B cell (primary cell): ENCODE results near the gene DGAT2L6. TPM values are rescaled to one million over a fixed set of nuclear protein-coding genes. Genes with fewer than 3 reads are reported as not detected.

Experiments used
- ATAC-seq: fragments of 200-7000 bp; cut with Tn5 transposase; one replicate; pipeline ENCODE4 v1.10.0; 2021; ENCODE audit warnings: low read depth, mild to moderate bottlenecking, moderate number of reproducible peaks, moderate library complexity
- CTCF ChIA-PET: fragments of 350-600 bp; sonication (Branson Sonifier 250); formaldehyde crosslinking; loops from one replicate; lab custom pipeline; 2021; ENCODE audit warnings: antibody characterized with exemption, inconsistent platforms; lab: Charles Lee
- POLR2A ChIA-PET: fragments of 350-600 bp; sonication (Branson Sonifier 250); formaldehyde crosslinking; loops from one replicate; lab custom pipeline; 2021; ENCODE audit warnings: antibody characterized with exemption; lab: Charles Lee
- DNase-seq: peaks from one replicate; pipeline ENCODE4 v3.0.0; 2013
- H2AFZ ChIP-seq: 2 replicates; pipeline ENCODE4 v1.6.1; 2012; ENCODE audit warnings: mild to moderate bottlenecking, low read depth, low read length; ENCODE audit not compliant: insufficient read depth, poor library complexity, severe bottlenecking
- H3K27ac ChIP-seq, 2 donors: 1 replicate in 1 of 2; 2 replicates in 1 of 2; pipeline ENCODE4 v1.5.1; 2012 to 2013; ENCODE audit warnings: low read length in 2 of 2, mild to moderate bottlenecking in 2 of 2, moderate library complexity in 1 of 2
- H3K27me3 ChIP-seq, 4 experiments: fragments of 200-600 bp in 1 of 4; sonication (generic) in 1 of 4; replicated peaks in 1 of 4; 1 replicate in 2 of 4; 2 replicates in 2 of 4; pipeline versions ENCODE4 v1.6.1 to v1.7.0; 2013 to 2016; ENCODE audit warnings: low read length in 3 of 4, mild to moderate bottlenecking in 2 of 4, mixed read lengths in 1 of 4, moderate library complexity in 1 of 4; ENCODE audit not compliant: insufficient read depth in 4 of 4, control insufficient read depth in 3 of 4; ENCODE audit errors: control extremely low read depth in 1 of 4
- H3K36me3 ChIP-seq, 2 experiments: replicated peaks in 1 of 2; 1 replicate in 1 of 2; 2 replicates in 1 of 2; pipeline versions ENCODE4 v1.6.1 to v1.7.1; 2013; ENCODE audit warnings: low read length in 1 of 2; ENCODE audit not compliant: insufficient read depth in 2 of 2, control insufficient read depth in 1 of 2; ENCODE audit errors: control extremely low read depth in 1 of 2, extremely low read depth in 1 of 2
- H3K4me1 ChIP-seq, 2 donors: fragments of 200-600 bp in 1 of 2; sonication (generic) in 1 of 2; 1 replicate in 1 of 2; 2 replicates in 1 of 2; pipeline versions ENCODE4 v1.5.1 to v1.6.1; 2013 to 2017; ENCODE audit warnings: low read length in 2 of 2; ENCODE audit not compliant: control insufficient read depth in 2 of 2, insufficient read depth in 2 of 2
- H3K4me2 ChIP-seq: replicated peaks from 2 replicates; pipeline ENCODE3; 2012; ENCODE audit warnings: mild to moderate bottlenecking, low read depth, low read length; ENCODE audit not compliant: poor library complexity, severe bottlenecking
- H3K4me3 ChIP-seq, 5 experiments: fragments of 200-600 bp in 1 of 5; sonication (generic) in 1 of 5; 1 replicate in 3 of 5; 2 replicates in 2 of 5; pipeline versions ENCODE4 v1.5.1 to v1.7.0; 2011 to 2016; ENCODE audit warnings: low read length in 4 of 5, mild to moderate bottlenecking in 4 of 5, low read depth in 2 of 5, control low read depth in 1 of 5, moderate library complexity in 1 of 5; ENCODE audit not compliant: insufficient read depth in 1 of 5; ENCODE audit errors: control extremely low read depth in 1 of 5, extremely low read depth in 1 of 5
- H3K79me2 ChIP-seq: fragments of 200-600 bp; sonication (generic); one replicate; pipeline ENCODE4 v1.6.0; 2016; ENCODE audit warnings: low read length; ENCODE audit not compliant: control insufficient read depth, insufficient read depth
- H3K9ac ChIP-seq: fragments of 200-600 bp; sonication (generic); 2 replicates; pipeline ENCODE4 v1.6.1; 2017; ENCODE audit warnings: mild to moderate bottlenecking, low read length, moderate library complexity
- H3K9me3 ChIP-seq, 3 donors: one replicate each; pipeline versions ENCODE4 v1.6.1 to v1.7.1; 2013; ENCODE audit warnings: low read length in 2 of 3; ENCODE audit not compliant: control insufficient read depth in 2 of 3, insufficient read depth in 1 of 3; ENCODE audit errors: control extremely low read depth in 1 of 3
- H4K20me1 ChIP-seq: 2 replicates; pipeline ENCODE4 v1.6.0; 2012; ENCODE audit warnings: mild to moderate bottlenecking, low read length; ENCODE audit not compliant: insufficient read depth, control insufficient read depth, poor library complexity, severe bottlenecking
- H3K27ac Mint-ChIP-seq: one replicate; pipeline ENCODE4 v1.8.0; 2021; ENCODE audit warnings: mixed read lengths
- H3K27me3 Mint-ChIP-seq: one replicate; pipeline ENCODE4 v1.8.0; 2021; ENCODE audit warnings: mixed read lengths
- H3K4me1 Mint-ChIP-seq: one replicate; pipeline ENCODE4 v1.8.0; 2021; ENCODE audit warnings: mixed read lengths
- H3K4me3 Mint-ChIP-seq: one replicate; pipeline ENCODE4 v1.8.0; 2021; ENCODE audit warnings: mixed read lengths
- H3K9me3 Mint-ChIP-seq: one replicate; pipeline ENCODE4 v1.8.0; 2022; ENCODE audit warnings: mixed read lengths; ENCODE audit not compliant: insufficient read depth
- EZH2 ChIP-seq: IDR thresholded peaks from 2 replicates; pipeline ENCODE4 v1.6.1; 2012; ENCODE audit warnings: borderline replicate concordance, low read depth, mild to moderate bottlenecking, moderate library complexity, low read length; ENCODE audit not compliant: insufficient read depth, poor library complexity, severe bottlenecking
- WGBS: methylation state at CpG from one replicate; pipeline ENCODE4 v1.1.5; 2013; ENCODE audit warnings: missing lambda C conversion rate; ENCODE audit not compliant: insufficient coverage; 5-methylcytosine and 5-hydroxymethylcytosine counted together
- intact Hi-C: fragments of 100-400 bp; cut with micrococcal nuclease; formaldehyde crosslinking; loops from one replicate; pipeline ENCODE4 v1.10.0; 2022
- polyA plus RNA-seq: library from polyadenylated mRNA; depleted of rRNA; stranded (reverse); fragments of >200 nt; gene quantifications from 2 replicates; pipeline ENCODE4 v1.2.3, GENCODE V29; 2012
- total RNA-seq, 2 donors: library from RNA; stranded (reverse); fragments of 120-200 nt in 1 of 2; gene quantifications; 1 replicate in 1 of 2; 2 replicates in 1 of 2; pipeline versions ENCODE4 v1.2.3 to v1.2.4, GENCODE V29; 2013 to 2022
- TF ChIP-seq, protein P1 (sequence below): fragments of 200-600 bp; IDR thresholded peaks from one replicate; pipeline ENCODE4 v1.8.0; 2022; ENCODE audit warnings: antibody characterized with exemption, mild to moderate bottlenecking

The DGAT2L6 gene
- total and polyA plus RNA-seq, 2 donors (not counting 1 experiment from before 2014, with no cell fraction given): not detected

DNA sequence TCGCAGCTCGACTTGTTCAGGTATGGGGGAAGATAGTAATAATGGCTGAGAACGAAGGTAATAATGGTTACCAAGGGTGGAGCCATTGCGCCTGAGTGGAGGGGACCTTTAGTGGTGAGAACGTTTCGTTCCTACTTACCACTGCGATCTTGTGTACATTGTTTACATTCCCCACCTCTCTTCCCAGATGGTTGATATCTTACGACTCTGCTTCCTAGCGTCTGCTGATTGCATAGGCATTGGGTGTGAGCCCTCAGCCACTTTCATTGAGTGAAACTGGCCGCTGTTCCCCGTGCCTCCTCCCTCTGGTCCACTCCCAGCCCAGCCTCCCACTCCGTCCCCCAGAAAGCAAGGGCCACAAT lies 43.2 kb upstream of the DGAT2L6 start:
- Mint-ChIP-seq H3K27ac (peak overlapping the region; percentile 97), H3K4me1 (peaks cover 27% of the 10 kb centered on the region), H3K27me3 (no peaks in the 10 kb centered on the region), H3K9me3 (no peaks in the 10 kb centered on the region), H3K4me3 (peak overlapping the region; percentile 99)
- peaks cover 16% of the 10 kb centered on the region in 2 donors for H3K4me1 ChIP-seq
- peak overlapping the region; percentile 78 to 95 (median 89) for H3K4me3 ChIP-seq
- H3K9me3 ChIP-seq: no peaks in the 10 kb centered on the region
- peak overlapping the region; percentile 90 to 95 for H3K27ac ChIP-seq
- intact Hi-C loops: loop anchor here (5.0 to 10.0 kb wide), 4 partner anchors 151 to 1401 kb away; partner anchors contain the start of genes OGT, PDZD11, PJA1 and RAB41
- ATAC-seq (peak; percentile 4), DNase-seq (no peak)
- H2AFZ ChIP-seq: peak overlapping the region; percentile 83
- no peak for TF ChIP-seq EZH2
- TF ChIP-seq, protein P1, sequence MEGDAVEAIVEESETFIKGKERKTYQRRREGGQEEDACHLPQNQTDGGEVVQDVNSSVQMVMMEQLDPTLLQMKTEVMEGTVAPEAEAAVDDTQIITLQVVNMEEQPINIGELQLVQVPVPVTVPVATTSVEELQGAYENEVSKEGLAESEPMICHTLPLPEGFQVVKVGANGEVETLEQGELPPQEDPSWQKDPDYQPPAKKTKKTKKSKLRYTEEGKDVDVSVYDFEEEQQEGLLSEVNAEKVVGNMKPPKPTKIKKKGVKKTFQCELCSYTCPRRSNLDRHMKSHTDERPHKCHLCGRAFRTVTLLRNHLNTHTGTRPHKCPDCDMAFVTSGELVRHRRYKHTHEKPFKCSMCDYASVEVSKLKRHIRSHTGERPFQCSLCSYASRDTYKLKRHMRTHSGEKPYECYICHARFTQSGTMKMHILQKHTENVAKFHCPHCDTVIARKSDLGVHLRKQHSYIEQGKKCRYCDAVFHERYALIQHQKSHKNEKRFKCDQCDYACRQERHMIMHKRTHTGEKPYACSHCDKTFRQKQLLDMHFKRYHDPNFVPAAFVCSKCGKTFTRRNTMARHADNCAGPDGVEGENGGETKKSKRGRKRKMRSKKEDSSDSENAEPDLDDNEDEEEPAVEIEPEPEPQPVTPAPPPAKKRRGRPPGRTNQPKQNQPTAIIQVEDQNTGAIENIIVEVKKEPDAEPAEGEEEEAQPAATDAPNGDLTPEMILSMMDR: no peak
- peak overlapping the region; percentile 80 for H3K4me2 ChIP-seq
- ChIA-PET CTCF (interaction anchor here (0.8 to 1.6 kb wide), 8 partner anchors 8 to 1305 kb away, joined by 4 to 9 read pairs (median 4); partner anchors contain the start of genes EFNB1, KIF4A, PDZD11 and PJA1), POLR2A (interaction anchor here (0.6 to 1.1 kb wide), 3 partner anchors 74 to 1305 kb away, joined by 3 to 4 read pairs (median 3); partner anchors contain the start of gene EFNB1)
- no peaks in the 10 kb centered on the region for H3K27me3 ChIP-seq
- peak overlapping the region; percentile 93 for H3K9ac ChIP-seq
- 53% methylated on average over 2 of the region's 12 CpGs for WGBS
- peaks cover 0 to 10% of the 10 kb centered on the region in 2 experiments for H3K36me3 ChIP-seq
- H4K20me1 ChIP-seq: no peaks in the 10 kb centered on the region
- peaks cover 19% of the 10 kb centered on the region for H3K79me2 ChIP-seq

DNA sequence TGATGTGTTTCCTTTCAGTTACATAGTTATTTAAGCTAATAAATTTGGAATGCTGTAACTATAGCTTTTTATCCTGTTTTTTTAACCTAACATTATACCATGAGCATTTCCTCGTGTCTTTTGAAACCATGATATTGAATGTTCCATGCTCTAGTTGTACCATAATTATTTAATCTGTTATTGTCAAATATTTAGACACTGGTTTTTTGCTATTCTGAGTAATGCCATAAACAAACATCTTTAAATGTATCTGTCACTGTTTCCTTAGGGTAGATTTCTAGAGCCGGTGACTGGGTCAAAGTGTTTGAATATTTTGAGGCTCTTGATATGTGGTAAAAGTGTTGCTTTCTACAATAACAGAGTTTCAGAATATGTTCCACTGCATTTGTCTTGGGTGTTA lies 38.7 kb upstream of the DGAT2L6 start:
- Histone ChIP-seq H3K9me3 (no peaks in the 10 kb centered on the region), H3K9ac (no peak overlapping the region), H2AFZ (no peak overlapping the region), H3K4me3 (no peak overlapping the region), H4K20me1 (no peaks in the 10 kb centered on the region), H3K4me2 (no peak overlapping the region), H3K27ac (no peak overlapping the region), H3K4me1 (peaks cover 16% of the 10 kb centered on the region in 2 donors), H3K27me3 (no peaks in the 10 kb centered on the region), H3K36me3 (peaks cover 0 to 10% of the 10 kb centered on the region in 2 experiments), H3K79me2 (peaks cover 19% of the 10 kb centered on the region)
- ATAC-seq (no peak), DNase-seq (no peak)
- WGBS: no CpG with 5 or more reads among the region's 2 CpGs
- Mint-ChIP-seq H3K9me3 (no peaks in the 10 kb centered on the region), H3K4me3 (no peak overlapping the region), H3K27ac (no peak overlapping the region), H3K27me3 (no peaks in the 10 kb centered on the region), H3K4me1 (peaks cover 27% of the 10 kb centered on the region)
- intact Hi-C loops: loop anchor here (10.0 kb wide), 3 partner anchors 146 to 1396 kb away; partner anchors contain the start of genes OGT, PDZD11, PJA1 and RAB41
- CTCF ChIA-PET: no interaction called here
- POLR2A ChIA-PET: interaction anchor here (0.6 kb wide), 1 partner anchor 13 kb away, joined by 3 read pairs; no protein-coding TSS in a partner anchor
- TF ChIP-seq, protein P1: no peak
- TF ChIP-seq EZH2: no peak
